GM21737 (cell line): ENCODE data around the gene BMP7.
"Not testable (repeated sequence)": the region's sequence is repeated elsewhere in the genome, so short reads cannot be mapped to it uniquely, and the experiment has no call there.

Experiments
- ATAC-seq: cut with Tn5 transposase; IDR thresholded peaks from one replicate; pipeline ENCODE4 v1.9.1; 2021; ENCODE audit warnings: mild to moderate bottlenecking, moderate library complexity; ENCODE audit not compliant: unreplicated experiment

BMP7 gene

DNA sequence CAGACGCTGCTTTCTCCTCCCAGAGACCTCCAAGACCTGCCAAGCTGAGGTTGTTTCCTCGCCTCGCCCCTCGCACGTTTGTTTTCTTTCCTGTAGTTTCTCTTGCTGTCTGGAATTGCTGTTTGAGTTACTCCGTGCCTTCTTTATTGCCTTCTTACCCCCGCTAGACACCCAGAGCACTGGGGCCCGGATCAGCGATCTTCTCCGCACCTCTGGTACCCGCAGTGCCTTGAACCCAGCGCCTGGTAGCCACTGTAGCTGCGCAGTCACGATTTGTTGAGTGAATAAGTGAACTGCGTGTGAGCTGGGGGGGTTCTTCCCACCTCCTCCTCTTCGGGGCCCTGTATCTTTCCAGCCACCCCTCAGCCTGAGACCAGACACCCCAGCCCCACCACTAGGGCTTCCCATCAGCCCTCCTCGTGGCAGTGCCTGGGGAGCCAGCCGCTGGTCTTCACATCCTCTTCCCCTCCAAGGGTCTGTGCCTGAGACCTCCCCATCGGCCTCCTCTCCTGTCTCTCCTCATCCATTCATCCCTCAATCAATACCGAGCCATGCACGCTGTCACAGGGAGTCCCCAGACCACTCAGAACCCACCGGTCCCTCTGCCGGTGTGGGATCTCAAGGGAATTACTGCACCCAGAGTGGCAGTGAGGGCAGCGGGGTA lies 849 bp upstream of the BMP7 start:
- ATAC-seq: no peak

DNA sequence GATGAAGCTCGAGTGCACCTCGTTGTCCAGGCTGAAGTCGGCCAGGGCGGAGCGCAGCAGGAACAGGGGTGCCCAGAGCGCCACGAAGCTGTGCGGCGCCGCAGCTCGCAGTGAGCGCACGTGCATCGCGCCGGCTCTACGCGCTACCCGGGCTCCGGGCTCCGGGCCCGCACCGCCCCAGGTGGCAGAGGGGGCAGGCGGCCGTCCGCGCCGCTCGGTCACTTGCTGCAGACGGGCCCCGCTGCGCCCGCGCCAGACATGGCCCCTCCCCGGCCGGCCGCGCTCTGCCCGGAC lies 497 bp downstream of the BMP7 start:
- no peak for ATAC-seq

- no peak for ATAC-seq
These were observed 975 bp downstream of the BMP7 start for GRCh38 chr20:57265336-57265996.

DNA sequence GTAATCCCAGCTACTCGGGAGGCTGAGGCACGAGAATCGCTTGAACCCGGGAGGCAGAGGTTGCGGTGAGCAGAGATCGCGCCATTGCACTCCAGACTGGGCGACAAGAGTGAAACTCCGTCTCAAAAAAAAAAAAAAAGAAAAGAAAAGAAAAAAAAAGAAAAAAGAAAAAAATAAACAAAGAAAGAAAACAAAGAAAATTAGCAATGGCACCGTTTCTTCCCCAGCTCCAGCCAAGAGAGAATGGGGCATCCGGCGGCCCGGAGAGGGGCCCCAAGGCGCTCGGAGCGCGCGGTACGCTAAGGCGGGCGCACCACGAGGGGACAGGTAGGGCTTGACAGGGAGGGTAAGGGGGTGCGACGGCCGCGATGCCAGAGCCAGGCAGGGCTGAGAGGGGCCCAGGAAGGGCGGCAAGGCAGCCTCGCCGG lies 1.5 kb downstream of the BMP7 start:
- not testable (repeated sequence) for ATAC-seq

- no peak for ATAC-seq
These were observed 2.3 kb downstream of the BMP7 start for GRCh38 chr20:57263801-57264792.

GRCh38 chr20:57262784-57263609 lies 3.4 kb downstream of the BMP7 start:
- ATAC-seq: no peak

DNA sequence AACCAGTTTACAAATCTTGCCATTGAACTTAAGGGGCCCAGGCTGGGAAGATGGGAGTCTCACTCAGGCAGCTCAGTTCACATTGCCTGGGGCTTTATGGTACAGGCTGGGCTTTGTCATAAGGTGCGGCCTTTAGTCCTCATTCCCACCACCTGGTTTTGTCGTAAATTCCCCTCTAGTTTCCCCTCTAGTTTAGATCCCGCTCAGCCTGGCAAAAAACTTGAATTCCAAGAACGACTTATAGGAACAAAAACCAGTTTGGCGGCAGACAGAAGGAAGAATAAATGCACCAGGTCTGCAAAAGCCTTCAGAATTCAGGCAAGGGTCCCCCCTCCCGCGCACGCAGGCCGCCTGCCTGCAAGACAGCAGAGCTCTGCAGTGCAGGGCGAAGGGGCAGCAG lies 4.1 kb downstream of the BMP7 start:
- no peak for ATAC-seq

DNA sequence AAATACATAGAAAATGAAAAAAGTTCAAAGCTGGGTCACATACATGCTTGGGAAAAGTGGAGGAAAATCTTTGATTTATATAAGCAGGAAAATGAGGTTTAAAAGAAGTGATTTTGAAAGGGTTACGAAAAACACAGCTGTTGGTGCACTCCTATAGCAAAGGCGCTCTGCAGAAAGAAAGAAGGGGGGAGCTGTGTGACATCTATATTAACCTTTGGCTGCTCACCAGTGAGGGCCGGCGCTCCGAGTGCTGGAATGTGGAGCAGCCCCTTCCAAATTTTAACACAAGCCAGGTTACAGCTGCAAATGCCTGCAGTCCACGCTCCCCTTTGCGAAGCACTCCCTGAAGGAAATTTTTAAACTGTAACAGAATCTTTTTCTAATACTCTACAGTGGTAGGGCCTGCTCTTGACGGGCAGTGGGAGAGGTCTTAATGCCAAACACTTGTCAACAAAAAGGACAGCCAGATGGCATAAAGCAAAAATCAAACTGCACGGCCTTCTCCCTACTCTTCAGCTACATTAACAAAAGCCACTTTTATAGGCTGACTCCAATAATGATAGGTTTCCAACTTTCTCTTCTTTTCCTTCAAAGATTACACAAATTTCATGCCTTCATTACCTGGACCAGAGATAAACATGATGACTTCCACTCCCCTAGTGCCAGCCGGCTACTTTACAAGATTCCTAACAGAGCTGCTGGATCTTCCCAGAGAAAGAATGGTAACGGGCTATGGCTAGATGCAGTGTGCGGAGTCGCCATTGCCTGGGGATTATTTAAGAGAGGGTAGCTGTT lies 4.8 kb downstream of the BMP7 start:
- ATAC-seq: no peak

DNA sequence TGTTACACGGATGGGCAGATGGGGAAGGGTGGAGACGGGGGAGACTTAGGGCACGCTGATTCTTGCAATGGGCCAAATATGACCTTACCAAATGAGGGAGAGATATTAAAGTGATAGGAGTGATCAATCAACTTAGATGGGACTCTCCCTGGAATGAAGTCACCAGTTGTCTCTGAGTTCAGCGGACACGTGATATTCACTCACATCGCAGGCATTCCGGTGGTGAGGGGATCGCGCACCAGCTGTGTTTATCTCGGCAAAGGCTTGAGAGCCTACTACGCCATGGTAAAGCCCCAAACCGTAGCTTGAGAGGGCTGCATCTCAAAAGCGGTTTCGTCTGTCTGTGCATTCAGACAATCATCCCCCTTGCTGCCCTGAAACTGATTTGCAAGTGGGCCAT lies 5.5 kb downstream of the BMP7 start:
- no peak for ATAC-seq

DNA sequence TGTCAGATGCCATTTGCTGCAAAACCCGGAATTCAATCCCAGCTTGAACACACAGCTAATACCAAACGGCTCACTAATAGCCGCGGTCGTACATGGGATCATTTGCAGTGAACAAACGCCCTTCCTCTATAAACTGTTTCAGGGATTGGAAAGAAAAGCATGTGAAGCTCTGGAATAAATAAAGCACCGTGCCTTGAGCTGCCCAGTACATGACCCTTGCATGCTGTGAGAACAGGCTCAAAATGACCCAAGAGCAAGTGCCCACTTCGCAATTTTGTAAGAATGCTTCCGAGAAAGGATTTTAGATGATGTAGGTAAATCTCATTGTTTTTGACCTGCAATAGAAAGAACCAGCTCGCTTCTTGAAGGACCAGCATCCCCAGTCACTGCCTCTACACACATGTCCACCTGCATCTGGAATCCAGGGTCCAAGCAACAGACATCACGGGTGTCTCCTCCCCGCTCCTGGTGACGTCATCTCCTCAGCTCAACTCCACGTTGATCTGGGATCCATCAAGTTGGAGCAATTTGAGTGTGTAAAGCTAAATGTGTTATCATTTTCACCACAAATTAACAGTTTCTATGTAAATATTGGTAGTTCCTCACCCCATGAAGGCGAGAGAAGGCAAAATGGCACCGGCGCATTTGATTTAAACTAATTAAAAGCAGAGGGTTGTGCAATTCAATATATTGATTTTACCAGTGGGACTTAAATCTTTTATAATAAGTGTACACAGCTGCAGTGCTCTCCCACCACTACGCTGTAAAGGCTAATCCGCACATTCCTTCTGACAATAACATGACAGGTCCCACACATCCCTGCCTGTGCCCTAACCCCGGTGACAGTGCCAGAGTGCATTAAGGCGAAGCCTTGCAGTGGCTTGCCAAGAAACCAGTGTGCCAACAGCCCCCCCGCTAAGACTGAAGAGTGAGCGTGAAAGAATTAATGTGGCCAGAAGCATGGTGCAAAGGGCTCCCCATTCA lies 6.2 kb downstream of the BMP7 start:
- no peak for ATAC-seq

GRCh38 chr20:57259121-57259937 lies 7.1 kb downstream of the BMP7 start:
- ATAC-seq: no peak

- ATAC-seq: no peak
These were observed 8.6 kb downstream of the BMP7 start for GRCh38 chr20:57257701-57258453.

DNA sequence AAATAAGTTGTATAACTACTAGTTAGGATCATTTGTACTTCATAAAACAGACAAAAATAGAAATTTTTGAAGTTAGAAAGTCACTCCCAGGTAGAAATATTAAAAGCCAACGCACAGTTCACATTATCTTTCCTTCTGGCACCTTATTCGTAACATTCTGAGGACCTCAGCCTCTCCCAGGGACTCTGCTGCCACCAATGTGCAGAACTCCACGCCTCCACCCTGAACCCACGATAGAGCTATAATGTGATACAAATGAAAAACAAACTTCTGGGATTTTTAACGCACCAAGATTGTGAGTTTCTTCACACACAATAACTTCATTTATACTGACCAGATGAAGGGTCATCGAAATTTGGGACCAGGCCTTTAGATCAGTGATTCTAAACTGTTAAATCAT lies 9.5 kb downstream of the BMP7 start:
- ATAC-seq: no peak

GRCh38 chr20:57256205-57256604 lies 10.2 kb downstream of the BMP7 start:
- no peak for ATAC-seq

DNA sequence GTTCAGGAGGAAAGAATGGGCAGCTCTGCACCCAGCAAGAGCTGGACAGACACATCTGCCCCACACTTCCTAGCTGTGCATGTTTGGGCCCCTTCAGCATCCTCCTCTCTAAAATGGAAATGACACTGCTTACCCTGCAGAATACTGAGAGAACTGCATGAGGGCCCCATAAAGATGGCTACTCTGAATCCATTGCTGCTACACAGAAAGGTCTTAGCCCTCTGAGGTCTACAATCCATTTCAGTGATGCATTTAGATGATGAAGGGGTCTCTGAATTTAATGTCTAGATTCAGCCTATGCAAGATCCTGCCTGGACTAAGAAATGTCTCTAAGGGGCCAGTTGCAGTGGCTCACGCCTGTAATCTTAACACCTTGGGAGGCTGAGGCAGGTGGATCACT lies 11.3 kb downstream of the BMP7 start:
- no peak for ATAC-seq

DNA sequence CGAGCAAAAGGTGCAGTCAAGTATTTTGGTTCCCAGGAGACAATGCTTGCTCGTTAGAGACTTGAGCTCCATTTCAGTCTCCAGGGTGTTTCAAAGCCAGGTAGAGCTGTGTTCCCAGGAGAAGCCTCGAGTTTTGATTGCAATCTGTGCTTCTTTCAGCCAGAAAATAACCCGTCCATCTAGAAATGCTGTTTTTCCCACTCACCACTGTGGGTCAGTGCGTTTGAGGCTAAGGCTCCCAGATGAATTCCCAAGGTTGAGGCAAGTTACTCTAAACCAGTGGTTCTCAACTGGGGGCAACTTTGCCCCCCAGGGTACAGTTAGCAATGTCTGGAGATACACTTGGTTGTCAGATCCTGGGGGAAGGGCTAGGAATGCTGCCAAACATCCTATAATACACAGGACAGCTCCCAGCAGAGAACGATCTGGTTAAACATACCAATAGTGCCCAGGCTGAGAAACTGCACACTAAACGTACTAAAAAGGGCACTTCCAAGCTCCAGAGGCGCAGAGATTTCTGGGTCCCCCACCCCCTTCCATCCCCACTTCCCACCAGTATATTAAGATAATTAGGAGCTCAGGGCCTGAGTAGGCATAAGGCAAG lies 13.8 kb downstream of the BMP7 start:
- ATAC-seq: no peak

DNA sequence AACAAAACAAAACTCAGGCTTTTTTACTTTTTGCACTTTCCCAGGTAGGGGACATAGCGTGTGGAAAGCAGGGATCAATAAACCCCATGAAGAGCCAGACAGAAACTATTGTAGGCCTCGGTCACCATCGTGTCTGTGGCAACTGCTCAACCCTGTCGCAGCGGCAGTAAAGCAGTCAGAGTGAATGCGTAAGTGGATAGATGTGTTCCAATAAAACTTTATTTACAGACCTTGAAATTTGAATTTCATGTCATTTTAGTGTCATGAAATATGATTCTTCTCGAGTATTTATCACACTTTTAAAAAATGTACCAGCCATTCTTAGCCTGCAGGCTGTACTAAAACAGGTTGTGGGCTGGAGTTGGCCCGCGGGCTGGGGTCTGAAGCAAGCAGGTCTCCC lies 14.5 kb downstream of the BMP7 start:
- no peak for ATAC-seq
